Naive thymus-derived CD4-positive, alpha-beta T cell (primary cell): ENCODE measurements around the gene LSP1. TPM values are rescaled to one million over a fixed set of nuclear protein-coding genes. Genes with fewer than 3 reads are reported as not detected.
"Not testable (repeated sequence)": the region's sequence is repeated elsewhere in the genome, so short reads cannot be mapped to it uniquely, and the experiment has no call there.

ENCODE experiments used
- ATAC-seq: fragments of 150-1000 bp; cut with Tn5 transposase; 2 replicates; pipeline ENCODE4 v1.10.0; 2021; ENCODE audit warnings: mild to moderate bottlenecking, moderate library complexity
- CTCF ChIA-PET: fragments of 350-600 bp; sonication (Branson Sonifier 250); formaldehyde crosslinking; loops from one replicate; lab custom pipeline; 2021; ENCODE audit warnings: antibody characterized with exemption; lab: Charles Lee
- POLR2A ChIA-PET: fragments of 350-600 bp; sonication (Branson Sonifier 250); formaldehyde crosslinking; loops from one replicate; lab custom pipeline; 2021; ENCODE audit warnings: antibody characterized with exemption, inconsistent platforms; lab: Charles Lee
- DNase-seq, 9 donors: peaks; one replicate each; pipeline versions ENCODE4 v3.0.0 to v3.0.0-alpha.2; 2020 to 2022; ENCODE audit warnings: mixed read lengths in 1 of 9
- H3K27ac ChIP-seq: one replicate; pipeline ENCODE4 v1.7.0; 2013; ENCODE audit warnings: mild to moderate bottlenecking, low read depth, low read length, moderate library complexity
- H3K27me3 ChIP-seq, 2 donors: one replicate each; pipeline ENCODE4 v1.7.0; 2013; ENCODE audit warnings: low read length in 2 of 2, mild to moderate bottlenecking in 2 of 2, moderate library complexity in 2 of 2; ENCODE audit not compliant: control insufficient read depth in 2 of 2, insufficient read depth in 2 of 2
- H3K36me3 ChIP-seq, 3 experiments: 1 replicate in 2 of 3; 2 replicates in 1 of 3; pipeline ENCODE4 v1.7.0; 2013; ENCODE audit warnings: low read length in 3 of 3, mild to moderate bottlenecking in 3 of 3, moderate library complexity in 1 of 3; ENCODE audit not compliant: insufficient read depth in 3 of 3, control insufficient read depth in 2 of 3
- H3K4me1 ChIP-seq, 2 donors: one replicate each; pipeline ENCODE4 v1.7.0; 2013; ENCODE audit warnings: low read length in 2 of 2, mild to moderate bottlenecking in 2 of 2, moderate library complexity in 1 of 2; ENCODE audit not compliant: control insufficient read depth in 2 of 2, insufficient read depth in 2 of 2
- H3K4me3 ChIP-seq: 2 replicates; pipeline ENCODE4 v1.7.0; 2013; ENCODE audit warnings: mild to moderate bottlenecking, low read length
- H3K9me3 ChIP-seq, 3 experiments: 1 replicate in 2 of 3; 2 replicates in 1 of 3; pipeline ENCODE4 v1.7.0; 2013; ENCODE audit warnings: low read length in 3 of 3; ENCODE audit not compliant: control insufficient read depth in 2 of 3
- H3K27ac Mint-ChIP-seq, 9 donors: one replicate each; pipeline ENCODE4 v1.8.0; 2020 to 2022; ENCODE audit warnings: mixed read lengths in 9 of 9, mild to moderate bottlenecking in 8 of 9, moderate library complexity in 5 of 9, inconsistent platforms in 2 of 9
- H3K27me3 Mint-ChIP-seq, 5 donors: one replicate each; pipeline ENCODE4 v1.8.0; 2021 to 2022; ENCODE audit warnings: mixed read lengths in 5 of 5, mild to moderate bottlenecking in 1 of 5
- H3K36me3 Mint-ChIP-seq, 5 donors: one replicate each; pipeline ENCODE4 v1.8.0; 2020 to 2022; ENCODE audit warnings: mixed read lengths in 5 of 5, mild to moderate bottlenecking in 3 of 5, inconsistent platforms in 1 of 5
- H3K4me1 Mint-ChIP-seq, 7 donors: one replicate each; pipeline ENCODE4 v1.8.0; 2020 to 2022; ENCODE audit warnings: mixed read lengths in 7 of 7, mild to moderate bottlenecking in 3 of 7, inconsistent platforms in 1 of 7
- H3K4me3 Mint-ChIP-seq, 10 donors: one replicate each; pipeline ENCODE4 v1.8.0; 2020 to 2022; ENCODE audit warnings: mild to moderate bottlenecking in 10 of 10, mixed read lengths in 10 of 10, moderate library complexity in 6 of 10, inconsistent platforms in 2 of 10
- H3K9me3 Mint-ChIP-seq, 11 donors: one replicate each; pipeline ENCODE4 v1.8.0; 2020 to 2022; ENCODE audit warnings: mixed read lengths in 11 of 11, mild to moderate bottlenecking in 4 of 11, inconsistent platforms in 1 of 11, moderate library complexity in 1 of 11
- intact Hi-C, 2 donors: fragments of 100-400 bp; cut with micrococcal nuclease; formaldehyde crosslinking; loops; one replicate each; pipeline ENCODE4 v1.15.1; 2023
- polyA plus RNA-seq, 2 donors: library from polyadenylated mRNA; unstranded; fragments of 300-500 nt; fragmentation: Illumina TruSeq; gene quantifications; one replicate each; pipeline ENCODE4 v1.2.3, GENCODE V29; 2021
- total RNA-seq, 6 experiments: library from RNA in 5 of 6; stranded (reverse) in 5 of 6; gene quantifications; 1 replicate in 5 of 6; 2 replicates in 1 of 6; pipeline ENCODE4 v1.2.3 and lab custom pipeline; 2021 to 2026

The LSP1 gene
- total and polyA plus RNA-seq, 7 experiments from 2014 or later, result 248 to 578 (median 295) TPM

DNA sequence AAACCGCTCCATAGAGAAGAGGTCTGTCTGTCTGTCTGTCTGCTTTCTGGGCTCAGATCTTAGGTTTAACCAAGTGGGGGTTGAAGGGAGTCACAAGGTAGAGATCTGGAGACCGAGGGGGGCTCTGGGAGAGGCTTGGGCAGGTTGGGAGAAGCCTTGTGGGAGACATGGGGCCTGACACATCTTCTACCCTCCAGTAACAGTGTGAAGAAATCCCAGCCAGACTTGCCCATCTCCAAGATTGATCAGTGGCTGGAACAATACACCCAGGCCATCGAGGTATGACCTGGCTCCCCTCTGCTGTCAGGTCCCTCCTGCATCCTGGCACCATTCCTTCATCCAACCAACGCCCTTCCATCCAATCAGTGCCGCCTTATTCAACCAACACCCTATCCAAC, 31.4 kb downstream of the LSP1 start:
- ATAC-seq (no peak), DNase-seq (no peak)
- Histone ChIP-seq H3K36me3 (peaks cover 10 to 84% (median 18%) of the 10 kb centered on the region in 3 experiments), H3K27me3 (no peaks in the 10 kb centered on the region), H3K27ac (no peak overlapping the region), H3K4me3 (no peak overlapping the region), H3K9me3 (no peaks in the 10 kb centered on the region), H3K4me1 (peaks cover 13 to 19% of the 10 kb centered on the region in 2 donors)
- Mint-ChIP-seq H3K4me3 (no peak overlapping the region), H3K27me3 (no peaks in the 10 kb centered on the region), H3K36me3 (peaks cover 0 to 9% (median 0%) of the 10 kb centered on the region in 5 donors), H3K9me3 (no peaks in the 10 kb centered on the region), H3K4me1 (peaks cover 14 to 35% (median 26%) of the 10 kb centered on the region in 7 donors), H3K27ac (peak overlapping the region in 2 of 9 donors; percentile 32)
- intact Hi-C loops, result loop anchor here (5.0 kb wide), 1 partner anchor 33 kb away; the partner anchor contains the start of gene TNNT3 (in 2 of the 2)
- ChIA-PET CTCF (interaction anchor here (0.9 kb wide), 1 partner anchor 29 kb away, joined by 3 read pairs; no protein-coding TSS in a partner anchor), POLR2A (interaction anchor here (0.6 to 2.9 kb wide), 3 partner anchors 33 to 231 kb away, joined by 3 to 37 read pairs (median 7); partner anchors contain the start of gene LSP1)

- Mint-ChIP-seq H3K27ac (peak overlapping the region in 1 of 9 donors; percentile 60), H3K4me1 (peaks cover 11 to 41% (median 25%) of the 10 kb centered on the region in 7 donors)
- POLR2A ChIA-PET, result interaction anchor here (5.4 kb wide), 1 partner anchor 32 kb away, joined by 39 read pairs; the partner anchor contains the start of gene LSP1
- Histone ChIP-seq H3K36me3 (peaks cover 10 to 64% (median 18%) of the 10 kb centered on the region in 3 experiments), H3K4me1 (peaks cover 33 to 36% of the 10 kb centered on the region in 2 donors)
- H3K9me3 ChIP-seq, H3K36me3 Mint-ChIP-seq, CTCF ChIA-PET, ATAC-seq, H3K4me3 ChIP-seq, intact Hi-C loops, H3K27me3 ChIP-seq, DNase-seq, H3K27ac ChIP-seq, H3K4me3 Mint-ChIP-seq, H3K9me3 Mint-ChIP-seq, H3K27me3 Mint-ChIP-seq: not testable (repeated sequence)
Observed at GRCh38 chr11:1886551-1886950, 33.7 kb downstream of the LSP1 start.

DNA sequence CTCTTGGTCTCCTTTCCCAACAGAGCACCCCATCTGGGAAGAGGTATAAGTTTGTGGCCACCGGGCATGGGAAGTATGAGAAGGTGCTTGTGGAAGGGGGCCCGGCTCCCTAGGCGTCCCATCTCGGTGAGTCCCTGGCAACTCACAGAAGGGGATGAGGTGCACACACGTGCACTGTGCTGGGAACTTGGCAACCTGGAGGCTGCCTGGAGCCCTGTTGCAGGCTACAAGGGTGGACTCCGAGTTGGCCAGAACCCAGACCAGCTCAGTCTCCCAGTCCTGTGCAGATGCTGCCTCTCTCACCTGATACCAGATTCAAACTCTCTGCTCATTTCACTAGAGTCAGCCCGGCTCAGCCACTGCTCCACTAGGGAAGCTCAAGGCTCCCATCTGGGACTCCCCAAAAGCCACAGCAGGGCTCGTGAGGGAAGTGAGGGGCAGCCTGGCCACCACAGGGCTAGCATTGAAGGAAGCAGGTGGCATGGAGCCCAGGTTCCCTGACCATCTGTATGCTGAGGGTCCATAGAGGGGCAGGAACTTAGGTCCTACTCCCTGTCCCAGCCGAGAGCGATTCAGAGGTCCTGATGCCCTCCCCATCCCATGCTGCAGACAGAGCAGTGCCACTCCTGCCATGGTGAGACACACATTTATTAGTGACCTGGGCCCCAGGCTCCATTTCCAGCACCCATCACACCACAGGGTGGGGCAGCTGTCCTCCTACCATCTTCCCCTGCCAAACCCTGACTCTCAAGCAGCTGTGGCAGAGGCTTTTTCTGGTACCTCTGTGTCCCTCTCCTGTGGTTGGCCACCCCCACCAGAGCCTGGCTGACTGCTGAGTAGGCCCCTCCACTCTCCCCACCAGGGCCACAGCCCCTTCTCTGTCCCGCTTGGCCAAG, 34.8 kb downstream of the LSP1 start:
- Histone ChIP-seq H3K36me3 (peaks cover 10 to 61% (median 18%) of the 10 kb centered on the region in 3 experiments), H3K4me1 (peaks cover 33 to 34% of the 10 kb centered on the region in 2 donors), H3K9me3 (no peaks in the 10 kb centered on the region), H3K27ac (peak overlapping the region; percentile 73), H3K4me3 (no peak overlapping the region), H3K27me3 (no peaks in the 10 kb centered on the region)
- ChIA-PET CTCF (interaction anchor here (1.1 to 1.5 kb wide), 4 partner anchors 12 to 194 kb away, joined by 3 read pairs; no protein-coding TSS in a partner anchor), POLR2A (interaction anchor here (1.9 to 5.4 kb wide), 3 partner anchors 34 to 60 kb away, joined by 5 to 39 read pairs (median 23); partner anchors contain the start of gene LSP1)
- H3K9me3 Mint-ChIP-seq, result peaks cover 0 to 3% (median 0%) of the 10 kb centered on the region in 11 donors
- intact Hi-C loops, result loop anchor here in 1 of 2 donors (1.0 to 2.0 kb wide), 2 partner anchors 35 to 50 kb away; partner anchors contain the start of gene LSP1
- DNase-seq, result no peak
- peaks cover 0 to 18% (median 0%) of the 10 kb centered on the region in 5 donors for H3K36me3 Mint-ChIP-seq
- H3K4me1 Mint-ChIP-seq, result peaks cover 11 to 46% (median 32%) of the 10 kb centered on the region in 7 donors
- H3K4me3 Mint-ChIP-seq, result no peak overlapping the region
- peak overlapping the region in 8 of 9 donors; percentile 82 to 91 (median 87) for H3K27ac Mint-ChIP-seq
- H3K27me3 Mint-ChIP-seq, result no peaks in the 10 kb centered on the region
- no peak for ATAC-seq

GRCh38 chr11:1888347-1888753, 35.5 kb downstream of the LSP1 start:
- ChIA-PET POLR2A (interaction anchor here (0.7 to 5.4 kb wide), 7 partner anchors 29 to 60 kb away, joined by 3 to 41 read pairs (median 5); partner anchors contain the start of gene LSP1), CTCF (interaction anchor here (0.9 to 1.5 kb wide), 5 partner anchors 12 to 195 kb away, joined by 3 to 4 read pairs (median 3); no protein-coding TSS in a partner anchor)
- Histone ChIP-seq H3K27me3 (no peaks in the 10 kb centered on the region), H3K36me3 (peaks cover 10 to 54% (median 18%) of the 10 kb centered on the region in 3 experiments), H3K4me3 (no peak overlapping the region), H3K9me3 (no peaks in the 10 kb centered on the region), H3K27ac (peak overlapping the region; percentile 73), H3K4me1 (peaks cover 33 to 34% of the 10 kb centered on the region in 2 donors)
- Mint-ChIP-seq H3K27ac (peak overlapping the region; percentile 65 to 91 (median 85)), H3K9me3 (peaks cover 0 to 4% (median 0%) of the 10 kb centered on the region in 11 donors), H3K4me3 (peak overlapping the region; percentile 61 to 91 (median 80)), H3K27me3 (no peaks in the 10 kb centered on the region), H3K36me3 (peaks cover 0 to 25% (median 0%) of the 10 kb centered on the region in 5 donors), H3K4me1 (peaks cover 12 to 52% (median 37%) of the 10 kb centered on the region in 7 donors)
- ATAC-seq (no peak), DNase-seq (no peak)
- intact Hi-C loops, result loop anchor here in 1 of 2 donors (1.0 to 2.0 kb wide), 2 partner anchors 36 to 51 kb away; partner anchors contain the start of gene LSP1

DNA sequence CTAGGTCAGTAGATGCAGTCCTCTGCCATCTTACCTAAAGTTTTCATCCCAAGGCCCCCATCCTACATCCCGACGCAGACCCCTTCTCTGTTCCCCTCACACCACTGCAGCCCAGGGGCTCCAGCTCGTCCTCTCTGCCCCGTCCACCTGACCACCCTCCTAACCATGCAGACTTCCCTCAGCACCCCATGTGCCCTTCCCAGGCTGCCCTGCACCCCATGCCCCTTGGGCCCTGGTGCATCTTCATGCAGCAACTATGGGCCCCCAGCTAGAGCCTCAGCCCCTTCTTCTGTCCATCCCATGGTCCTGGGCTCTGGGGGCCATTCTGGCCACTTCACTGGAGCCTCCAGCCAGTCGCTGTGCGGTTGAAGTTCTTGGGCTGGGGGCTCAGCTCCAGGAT, 35.9 kb downstream of the LSP1 start:
- H3K27ac ChIP-seq, result peak overlapping the region; percentile 73
- H3K27me3 Mint-ChIP-seq, result no peaks in the 10 kb centered on the region
- ATAC-seq (no peak), DNase-seq (peak in 1 of 9 donors; percentile 25)
- peak overlapping the region; percentile 61 to 91 (median 80) for H3K4me3 Mint-ChIP-seq
- H3K27ac Mint-ChIP-seq, result peak overlapping the region; percentile 65 to 91 (median 85)
- H3K36me3 ChIP-seq, result peaks cover 10 to 50% (median 18%) of the 10 kb centered on the region in 3 experiments
- H3K9me3 ChIP-seq, result no peaks in the 10 kb centered on the region
- peaks cover 17 to 56% (median 41%) of the 10 kb centered on the region in 7 donors for H3K4me1 Mint-ChIP-seq
- peak overlapping the region; percentile 27 for H3K4me3 ChIP-seq
- ChIA-PET CTCF (interaction anchor here (0.9 to 1.5 kb wide), 5 partner anchors 13 to 111 kb away, joined by 3 to 4 read pairs (median 3); no protein-coding TSS in a partner anchor), POLR2A (interaction anchor here (0.6 to 5.4 kb wide), 8 partner anchors 28 to 59 kb away, joined by 3 to 41 read pairs (median 4); partner anchors contain the start of gene LSP1)
- H3K36me3 Mint-ChIP-seq, result peaks cover 0 to 29% (median 0%) of the 10 kb centered on the region in 5 donors
- peaks cover 0 to 8% (median 0%) of the 10 kb centered on the region in 11 donors for H3K9me3 Mint-ChIP-seq
- H3K27me3 ChIP-seq, result no peaks in the 10 kb centered on the region
- peaks cover 33 to 34% of the 10 kb centered on the region in 2 donors for H3K4me1 ChIP-seq
- intact Hi-C loops, result loop anchor here (1.0 to 2.0 kb wide), 3 partner anchors 36 to 52 kb away; partner anchors contain the start of gene LSP1 (in 2 of the 2)
